Activated naive CD4-positive, alpha-beta T cell treated with anti-CD3 and anti-CD28 coated beads, Interleukin-2, amount 10 ng/mL, durations not matched to agents 5 hours and 36 hours (primary cell): ENCODE results near the gene UBL4A. TPM values are rescaled to one million over a fixed set of nuclear protein-coding genes. Genes with fewer than 3 reads are reported as not detected.

Experiments used
- microRNA-seq: library from miRNA; unstranded; fragments of <30 nt; microRNA quantifications from one replicate; pipeline ENCODE4 v1.2.0, GENCODE V29; 2022; ENCODE audit warnings: borderline microRNAs expressed, borderline replicate concordance
- total RNA-seq, 2 experiments: library from RNA; stranded (reverse); gene quantifications; one replicate each; pipeline ENCODE4 v1.2.3, GENCODE V29; 2021

Gene UBL4A
- 10 to 100 TPM; 42.6 to 45.7 TPM for total RNA-seq

GRCh38 chrX:154486396-154487207 lies at the start of gene UBL4A:
Gene UBL4A (minus strand): TSS chrX:154486615. CDS start chrX:154486584, 31 bp downstream.

GRCh38 chrX:154515966-154516655 lies 29.7 kb upstream of the UBL4A start, which contains the start of gene FAM3A:
Gene FAM3A (minus strand): TSS chrX:154516232. CDS start chrX:154515772, 460 bp downstream.

GRCh38 chrX:154490414-154491083 lies 4.1 kb upstream of the UBL4A start, which contains the start of gene SLC10A3:
Gene SLC10A3 (minus strand): TSS chrX:154490629. CDS start chrX:154488940, 1,689 bp downstream.

GRCh38 chrX:154478728-154479622 lies 7.4 kb downstream of the UBL4A start, which contains the start of gene LAGE3:
Gene LAGE3 (minus strand): TSS chrX:154479281. CDS start chrX:154478915, 366 bp downstream.

GRCh38 chrX:154458116-154458953 lies 28.1 kb downstream of the UBL4A start, which contains the start of gene PLXNA3:
Gene PLXNA3 (plus strand): TSS chrX:154458281. CDS start chrX:154460184, 1,903 bp downstream.

GRCh38 chrX:154443992-154444754 lies 42.2 kb downstream of the UBL4A start, which contains the start of gene FAM50A:
Gene FAM50A (plus strand): TSS chrX:154444141. CDS start chrX:154444236, 95 bp downstream.

GRCh38 chrX:154436983-154437752 lies 49.2 kb downstream of the UBL4A start, which contains the start of gene GDI1:
Gene GDI1 (plus strand): TSS chrX:154437154. CDS start chrX:154437255, 101 bp downstream.

Small RNA genes lying within 50 kb of the gene (microRNA-seq; reads per million reads assigned to microRNA genes)
- gene MIR6858 = 0.83 reads per million

Other genes with a start within 250 kb of the UBL4A start
- gene OPN1MW3, start 229.0 kb downstream of the UBL4A start, total RNA-seq = not detected
- gene TEX28, start 191.5 kb downstream of the UBL4A start, total RNA-seq = not detected
- 1 to 10 TPM; 3.0 to 4.1 TPM for gene TKTL1, start 190.8 kb downstream of the UBL4A start, total RNA-seq
- gene FLNA, start 112.0 kb downstream of the UBL4A start, total RNA-seq = 1,000 to 10,000 TPM; 1,016 to 1,083 TPM
- 10 to 100 TPM; 45.9 to 47.5 TPM for gene EMD, start 107.3 kb downstream of the UBL4A start, total RNA-seq
- gene RPL10, start 88.2 kb downstream of the UBL4A start, total RNA-seq = 1,000 to 10,000 TPM; 5,348 to 5,626 TPM
- gene DNASE1L1, start 77.4 kb downstream of the UBL4A start, total RNA-seq = 10 to 100 TPM; 23.2 to 27.2 TPM
- gene TAFAZZIN, start 75.1 kb downstream of the UBL4A start, total RNA-seq = 100 to 1,000 TPM in 1 of 2 experiments, 10 to 100 TPM in 1; 91.4 to 101 TPM
- 10 to 100 TPM; 46.2 to 51.2 TPM for gene ATP6AP1, start 57.9 kb downstream of the UBL4A start, total RNA-seq
- 100 to 1,000 TPM; 105 to 108 TPM for gene GDI1, start 49.5 kb downstream of the UBL4A start, total RNA-seq
- gene FAM50A, start 42.5 kb downstream of the UBL4A start, total RNA-seq = 10 to 100 TPM; 65.1 to 69.0 TPM
- 10 to 100 TPM; 41.2 to 47.6 TPM for gene PLXNA3, start 28.3 kb downstream of the UBL4A start, total RNA-seq
- gene LAGE3, start 7.3 kb downstream of the UBL4A start, total RNA-seq = 10 to 100 TPM; 35.9 to 39.2 TPM
- gene SLC10A3, start 4.0 kb upstream of the UBL4A start, total RNA-seq = 10 to 100 TPM; 25.5 to 25.8 TPM
- gene FAM3A, start 29.6 kb upstream of the UBL4A start, total RNA-seq = 10 to 100 TPM; 32.3 to 32.7 TPM
- gene G6PD, start 60.2 kb upstream of the UBL4A start, total RNA-seq = 10 to 100 TPM; 59.0 to 68.1 TPM
- gene IKBKG, start 61.0 kb upstream of the UBL4A start, total RNA-seq = 10 to 100 TPM; 43.4 to 45.5 TPM
- not detected for gene CTAG1A, start 98.5 kb upstream of the UBL4A start, total RNA-seq
- gene CTAG1B, start 132.7 kb upstream of the UBL4A start, total RNA-seq = not detected
- gene CTAG2, start 167.0 kb upstream of the UBL4A start, total RNA-seq = not detected